Epithelial cell of esophagus (primary cell): Measurements from ENCODE around the gene KLRG1.

Source experiments
- DNase-seq: peaks from one replicate; pipeline ENCODE4 v3.0.0; 2010; ENCODE audit warnings: low read depth
- H3K4me3 ChIP-seq: 2 replicates; pipeline ENCODE4 v1.5.1; 2011; ENCODE audit warnings: mild to moderate bottlenecking, low read length, control low read depth
- TF ChIP-seq, protein P1 (sequence below): IDR thresholded peaks from 2 replicates; pipeline ENCODE4 v1.5.1; 2011; ENCODE audit warnings: low read depth, mild to moderate bottlenecking, low read length, control low read depth, inconsistent platforms; ENCODE audit not compliant: insufficient read depth; ENCODE audit errors: missing control alignments

Gene KLRG1

DNA sequence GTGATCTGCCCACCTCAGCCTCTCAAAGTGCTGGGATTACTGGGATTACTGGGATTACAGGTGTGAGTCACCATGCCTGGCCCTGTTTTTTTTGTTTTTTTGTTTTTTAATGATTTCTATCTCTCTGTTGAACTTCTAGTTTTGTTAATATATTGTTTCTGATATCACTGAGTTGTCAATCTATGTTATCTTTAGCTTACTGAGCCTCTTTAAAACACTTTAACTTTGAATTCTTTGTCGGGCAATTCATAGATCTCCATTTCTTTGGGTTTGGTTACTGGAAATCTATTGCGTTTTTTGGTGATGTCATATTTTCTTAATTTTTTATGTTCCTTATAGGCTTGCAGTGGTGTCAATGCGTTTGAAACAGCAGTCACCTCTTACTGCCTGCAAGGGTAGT, 9.2 kb upstream of the KLRG1 start:
- TF ChIP-seq, protein P1, sequence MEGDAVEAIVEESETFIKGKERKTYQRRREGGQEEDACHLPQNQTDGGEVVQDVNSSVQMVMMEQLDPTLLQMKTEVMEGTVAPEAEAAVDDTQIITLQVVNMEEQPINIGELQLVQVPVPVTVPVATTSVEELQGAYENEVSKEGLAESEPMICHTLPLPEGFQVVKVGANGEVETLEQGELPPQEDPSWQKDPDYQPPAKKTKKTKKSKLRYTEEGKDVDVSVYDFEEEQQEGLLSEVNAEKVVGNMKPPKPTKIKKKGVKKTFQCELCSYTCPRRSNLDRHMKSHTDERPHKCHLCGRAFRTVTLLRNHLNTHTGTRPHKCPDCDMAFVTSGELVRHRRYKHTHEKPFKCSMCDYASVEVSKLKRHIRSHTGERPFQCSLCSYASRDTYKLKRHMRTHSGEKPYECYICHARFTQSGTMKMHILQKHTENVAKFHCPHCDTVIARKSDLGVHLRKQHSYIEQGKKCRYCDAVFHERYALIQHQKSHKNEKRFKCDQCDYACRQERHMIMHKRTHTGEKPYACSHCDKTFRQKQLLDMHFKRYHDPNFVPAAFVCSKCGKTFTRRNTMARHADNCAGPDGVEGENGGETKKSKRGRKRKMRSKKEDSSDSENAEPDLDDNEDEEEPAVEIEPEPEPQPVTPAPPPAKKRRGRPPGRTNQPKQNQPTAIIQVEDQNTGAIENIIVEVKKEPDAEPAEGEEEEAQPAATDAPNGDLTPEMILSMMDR = no peak
- H3K4me3 ChIP-seq = no peak overlapping the region
- no peak for DNase-seq

DNA sequence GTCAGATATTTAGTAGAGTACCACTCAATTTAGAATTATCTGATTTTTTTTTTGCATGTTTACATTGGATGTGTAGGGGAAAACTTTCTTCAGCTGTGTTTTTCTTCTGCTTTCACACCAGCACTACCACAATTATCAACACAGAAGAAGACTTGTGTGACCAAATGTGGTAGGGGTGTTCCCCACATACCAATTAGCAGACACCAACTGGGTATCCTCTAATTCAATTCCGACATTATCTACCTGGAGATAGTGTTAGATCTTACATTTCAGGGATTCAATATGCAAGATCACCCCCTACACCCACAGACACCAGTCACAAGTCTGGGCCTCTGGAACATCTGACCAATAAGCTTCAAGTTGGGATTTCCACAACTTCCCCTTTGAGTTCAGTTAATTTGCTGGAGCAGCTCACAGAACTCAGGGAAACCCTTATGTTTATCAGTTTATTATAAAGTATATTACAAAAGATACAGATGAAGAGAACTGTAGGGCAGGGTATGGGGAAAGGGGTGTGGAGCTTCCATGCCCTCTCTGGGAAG, 4.1 kb upstream of the KLRG1 start:
- TF ChIP-seq, protein P1 = no peak
- DNase-seq = no peak
- no peak overlapping the region for H3K4me3 ChIP-seq

DNA sequence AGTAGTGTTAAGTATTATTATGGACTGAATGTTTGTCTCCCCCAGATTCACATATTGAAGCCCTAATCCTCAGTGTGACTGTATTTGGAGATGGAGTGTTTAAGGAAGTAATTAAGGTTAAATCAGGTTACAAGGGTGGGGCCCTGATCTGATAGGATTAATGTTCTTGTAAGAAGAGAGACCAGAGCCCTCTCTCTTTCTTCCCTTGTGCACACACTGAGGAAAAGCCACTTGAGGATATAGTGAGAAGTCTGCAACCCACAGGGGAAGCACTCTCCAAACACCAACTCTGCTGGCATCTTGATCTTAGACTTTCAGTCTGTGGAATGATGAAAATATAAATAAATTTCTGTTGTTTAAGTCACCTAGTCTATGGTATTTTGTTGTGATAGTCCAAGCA, 2.2 kb upstream of the KLRG1 start:
- TF ChIP-seq, protein P1 = no peak
- no peak for DNase-seq
- H3K4me3 ChIP-seq = no peak overlapping the region

DNA sequence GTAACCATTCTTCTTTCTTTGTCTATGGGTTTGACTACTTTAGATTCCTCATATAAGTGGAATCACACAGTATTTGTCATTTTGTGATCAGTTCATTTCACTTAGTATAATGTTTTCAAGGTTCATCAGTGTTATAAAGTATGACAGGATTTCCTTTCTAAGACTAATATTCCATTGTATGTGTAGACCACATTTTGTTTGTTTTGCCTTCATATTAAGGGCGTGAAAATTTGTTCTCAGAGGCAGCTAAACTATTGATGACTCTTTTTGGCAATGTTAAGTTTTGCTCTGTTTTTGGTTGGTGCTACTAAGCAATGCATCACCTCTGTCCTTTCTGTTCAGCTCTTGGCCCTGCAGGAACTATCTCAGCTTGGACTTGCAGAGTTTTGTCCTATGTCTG, 1.7 kb upstream of the KLRG1 start:
- no peak overlapping the region for H3K4me3 ChIP-seq

DNA sequence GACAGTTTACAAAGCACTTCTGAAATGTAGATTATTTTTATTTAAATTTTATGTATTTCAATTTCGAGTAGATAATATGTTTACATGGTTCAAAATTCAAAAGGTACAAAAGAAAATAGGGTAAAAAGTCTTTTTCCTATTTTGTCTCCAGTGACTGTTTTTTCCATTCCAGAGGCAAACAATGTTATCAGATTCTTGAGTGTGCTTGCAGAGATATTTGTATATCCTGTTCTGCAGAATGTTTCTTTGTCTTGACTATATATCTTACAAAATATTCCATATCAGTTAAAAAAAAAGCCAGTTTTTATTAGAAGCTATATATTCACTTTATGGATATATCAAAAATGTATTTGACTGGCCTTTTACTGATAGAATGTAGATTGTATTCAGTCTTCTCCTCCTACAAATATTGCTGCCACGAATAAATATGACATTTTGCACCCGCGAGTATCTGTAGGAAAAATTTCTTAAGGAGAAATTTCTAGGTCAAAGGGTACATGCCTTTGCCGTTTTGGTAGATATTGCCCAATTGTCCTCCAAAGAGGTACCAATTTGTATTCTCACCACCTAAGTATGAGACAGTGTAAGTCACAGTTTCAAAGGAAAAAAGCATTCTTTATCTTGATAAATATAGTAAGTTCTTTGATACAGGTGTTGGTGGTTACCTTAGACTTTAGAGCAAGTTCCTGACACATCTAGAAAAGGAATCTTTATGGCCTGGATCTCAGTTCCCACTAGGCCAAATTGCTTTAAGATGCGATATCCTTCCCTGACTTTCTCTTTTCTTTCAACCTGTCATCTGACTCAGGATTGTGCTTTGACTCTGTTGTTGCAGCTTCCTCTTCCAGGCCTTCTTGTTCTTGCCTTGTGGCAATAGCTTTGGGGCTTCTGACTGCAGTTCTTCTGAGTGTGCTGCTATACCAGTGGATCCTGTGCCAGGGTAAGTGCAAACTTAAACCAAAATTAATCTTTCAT, 2.3 kb downstream of the KLRG1 start:
- DNase-seq = no peak
- TF ChIP-seq, protein P1 = no peak
- no peak overlapping the region for H3K4me3 ChIP-seq

More for the DNA sequence above, 1.7 kb upstream of the KLRG1 start:
- DNase-seq = no peak
- TF ChIP-seq, protein P1 = no peak

DNA sequence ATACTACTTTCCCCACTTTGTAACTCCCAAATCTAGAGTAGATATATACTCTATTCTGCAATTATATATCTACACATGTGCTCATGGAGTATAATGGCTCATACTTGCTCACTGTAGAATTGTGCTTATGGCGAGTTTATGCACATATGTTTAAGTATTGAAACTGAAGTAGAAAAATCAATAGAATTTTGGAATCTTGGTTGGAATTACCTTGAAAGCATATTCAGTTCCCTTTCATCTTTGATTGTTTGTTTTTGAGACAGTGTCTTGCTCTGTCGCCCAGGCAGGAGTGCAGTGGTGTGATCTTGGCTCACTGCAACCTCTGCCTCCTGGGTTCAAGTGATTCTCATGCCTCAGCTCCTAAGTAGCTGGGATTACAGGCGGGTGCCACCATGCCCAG, 4.5 kb downstream of the KLRG1 start:
- DNase-seq = no peak
- H3K4me3 ChIP-seq = no peak overlapping the region
- TF ChIP-seq, protein P1 = no peak
